ENCODE measurements around the gene DNAH2. TPM values are rescaled to one million over a fixed set of nuclear protein-coding genes. Genes with fewer than 3 reads are reported as not detected.

DNAH2 gene
- total RNA-seq, 1 donor from 2014 or later = 0.09 TPM

DNA sequence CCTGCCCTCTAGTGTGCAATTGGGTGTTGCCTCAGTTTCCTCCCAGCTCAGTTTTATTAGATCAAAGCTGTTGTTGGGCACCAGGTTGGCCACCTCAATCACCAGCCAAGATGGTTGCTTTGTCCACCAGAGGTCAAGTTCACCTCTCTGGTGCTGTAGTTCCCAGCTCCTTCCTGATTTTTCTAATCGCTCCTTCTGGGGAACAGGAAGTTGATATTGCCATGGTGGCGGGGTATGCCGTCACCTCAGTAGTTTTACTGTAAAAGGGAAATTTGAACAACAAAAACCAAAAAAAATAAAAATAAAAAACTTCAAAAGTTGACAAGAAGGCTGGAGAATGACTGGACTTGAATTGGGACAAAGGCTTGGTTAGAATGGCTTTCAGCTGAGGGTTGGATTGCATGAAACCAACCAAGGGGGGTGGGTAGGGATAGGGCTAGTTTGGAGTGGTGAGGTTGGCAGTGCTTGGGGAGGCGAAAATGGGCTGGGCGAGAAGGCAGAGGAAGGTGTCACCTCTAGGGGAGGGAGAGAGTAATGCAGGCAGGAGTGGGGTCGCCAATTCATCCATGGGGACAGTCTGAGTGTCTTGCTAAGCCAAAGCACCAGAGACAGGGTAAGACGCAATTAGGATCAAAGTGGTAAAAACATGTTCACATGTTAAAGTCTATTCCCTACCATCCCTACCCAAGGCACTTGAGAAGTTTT lies 6.3 kb upstream of the DNAH2 start:
- Histone ChIP-seq H3K9me3 (ENCODE audit: low read depth) (no peaks in the 10 kb centered on the region), H3K4me2 (peak overlapping the region; percentile 60), H2AFZ (replicated peaks) (no peak overlapping the region), H3K79me2 (ENCODE audit: low read depth) (peaks cover 4% of the 10 kb centered on the region), H4K20me1 (ENCODE audit: low read depth) (peaks cover 27% of the 10 kb centered on the region), H3K27me3 (peaks cover 7% of the 10 kb centered on the region), H3K4me1 (peaks cover 32% of the 10 kb centered on the region), H3F3A (ENCODE audit: low read depth) (peaks cover 26% of the 10 kb centered on the region), H3K36me3 (no peaks in the 10 kb centered on the region), H3K27ac (no peak overlapping the region), H3K4me3 (no peak overlapping the region), H3K9ac (no peak overlapping the region)
- Mint-ChIP-seq H3K36me3 (peaks cover 22% of the 10 kb centered on the region), H3K9me3 (no peaks in the 10 kb centered on the region), H3K4me3 (peak overlapping the region; percentile 76), H3K27me3 (ENCODE audit: insufficient read depth, low read depth) (peaks cover 13% of the 10 kb centered on the region), H3K27ac (peak overlapping the region; percentile 38), H3K4me1 (peaks cover 82% of the 10 kb centered on the region)
- TF ChIP-seq, protein P1, sequence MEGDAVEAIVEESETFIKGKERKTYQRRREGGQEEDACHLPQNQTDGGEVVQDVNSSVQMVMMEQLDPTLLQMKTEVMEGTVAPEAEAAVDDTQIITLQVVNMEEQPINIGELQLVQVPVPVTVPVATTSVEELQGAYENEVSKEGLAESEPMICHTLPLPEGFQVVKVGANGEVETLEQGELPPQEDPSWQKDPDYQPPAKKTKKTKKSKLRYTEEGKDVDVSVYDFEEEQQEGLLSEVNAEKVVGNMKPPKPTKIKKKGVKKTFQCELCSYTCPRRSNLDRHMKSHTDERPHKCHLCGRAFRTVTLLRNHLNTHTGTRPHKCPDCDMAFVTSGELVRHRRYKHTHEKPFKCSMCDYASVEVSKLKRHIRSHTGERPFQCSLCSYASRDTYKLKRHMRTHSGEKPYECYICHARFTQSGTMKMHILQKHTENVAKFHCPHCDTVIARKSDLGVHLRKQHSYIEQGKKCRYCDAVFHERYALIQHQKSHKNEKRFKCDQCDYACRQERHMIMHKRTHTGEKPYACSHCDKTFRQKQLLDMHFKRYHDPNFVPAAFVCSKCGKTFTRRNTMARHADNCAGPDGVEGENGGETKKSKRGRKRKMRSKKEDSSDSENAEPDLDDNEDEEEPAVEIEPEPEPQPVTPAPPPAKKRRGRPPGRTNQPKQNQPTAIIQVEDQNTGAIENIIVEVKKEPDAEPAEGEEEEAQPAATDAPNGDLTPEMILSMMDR (IDR thresholded peaks at IDR 0.05) = peak; percentile 48
- no peak for TF ChIP-seq EZH2phosphoT487 (IDR thresholded peaks at IDR 0.05)
- DNase-seq (ENCODE audit: low spot score) = peak; percentile 54

DNA sequence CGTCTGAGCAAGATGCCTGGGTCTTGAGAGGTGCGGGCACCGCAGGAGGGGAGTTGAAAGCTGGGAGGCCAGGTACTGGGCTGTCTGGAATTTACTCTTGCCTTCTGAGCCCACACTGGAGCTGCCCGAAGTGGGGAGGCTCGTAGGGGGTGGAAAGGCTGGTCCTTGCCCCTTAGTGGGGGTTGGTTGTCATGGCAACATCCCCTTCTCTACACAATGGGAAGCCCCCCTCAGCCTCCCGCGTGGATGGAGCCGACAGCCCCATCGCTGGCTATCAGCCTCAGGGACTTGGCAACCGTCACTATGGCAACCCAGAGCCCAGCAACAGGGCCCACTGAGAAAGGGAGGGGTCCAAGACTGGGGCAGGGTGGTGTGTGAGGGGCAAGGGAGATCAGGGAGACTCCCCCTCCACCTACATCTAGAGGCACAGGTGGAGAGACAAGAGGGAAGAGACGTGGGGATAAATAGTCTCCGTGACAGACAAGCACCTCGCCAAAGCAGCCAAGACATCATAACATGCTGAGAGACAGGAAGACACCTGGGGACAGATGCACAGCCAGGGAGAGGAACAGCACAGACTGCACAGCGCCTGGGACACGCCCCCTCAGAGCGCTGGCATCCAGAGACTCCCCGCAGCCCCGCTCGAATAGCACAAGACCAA lies 5.3 kb upstream of the DNAH2 start:
- peak overlapping the region; percentile 76 for H3K4me3 Mint-ChIP-seq
- Histone ChIP-seq H3K4me3 (no peak overlapping the region), H3K9ac (no peak overlapping the region), H3K9me3 (ENCODE audit: low read depth) (no peaks in the 10 kb centered on the region), H3K4me1 (peaks cover 34% of the 10 kb centered on the region), H3K4me2 (peak overlapping the region; percentile 60), H3F3A (ENCODE audit: low read depth) (peaks cover 22% of the 10 kb centered on the region), H3K27me3 (peaks cover 7% of the 10 kb centered on the region), H4K20me1 (ENCODE audit: low read depth) (peaks cover 18% of the 10 kb centered on the region), H3K79me2 (ENCODE audit: low read depth) (no peaks in the 10 kb centered on the region), H3K27ac (no peak overlapping the region), H3K36me3 (no peaks in the 10 kb centered on the region), H2AFZ (replicated peaks) (no peak overlapping the region)
- H3K27ac Mint-ChIP-seq = peak overlapping the region; percentile 93
- H3K4me1 Mint-ChIP-seq = peaks cover 80% of the 10 kb centered on the region
- peaks cover 13% of the 10 kb centered on the region for H3K27me3 Mint-ChIP-seq (ENCODE audit: insufficient read depth, low read depth)
- H3K36me3 Mint-ChIP-seq = peaks cover 22% of the 10 kb centered on the region
- no peaks in the 10 kb centered on the region for H3K9me3 Mint-ChIP-seq
- TF ChIP-seq EZH2phosphoT487 (IDR thresholded peaks at IDR 0.05) (no peak), EZH2 (IDR thresholded peaks at IDR 0.05) (no peak)
- TF ChIP-seq, protein P1 (IDR thresholded peaks at IDR 0.05) = no peak
- DNase-seq (ENCODE audit: low spot score) = peak; percentile 77

DNA sequence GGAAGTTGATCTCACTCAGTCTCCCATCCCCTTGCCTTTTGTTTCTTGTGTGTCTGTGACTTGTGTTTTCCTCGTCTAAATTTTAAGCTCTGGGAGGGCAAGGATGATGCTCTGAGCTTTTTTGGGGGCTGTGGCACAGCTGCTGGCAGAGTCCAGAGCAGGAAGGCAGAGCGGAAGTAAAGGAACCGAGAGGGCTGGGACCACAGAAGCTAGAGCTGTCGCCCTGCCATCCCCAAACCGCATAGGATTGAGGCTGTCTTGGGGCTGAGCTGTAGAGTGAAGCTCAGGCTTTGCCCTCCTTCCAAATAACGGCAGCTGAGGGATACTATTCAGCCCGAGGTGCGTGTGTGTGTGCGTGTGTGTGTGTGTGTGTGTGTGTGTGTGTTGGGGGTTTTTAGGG lies 3.8 kb upstream of the DNAH2 start:
- peaks cover 40% of the 10 kb centered on the region for H3K4me1 ChIP-seq
- peaks cover 14% of the 10 kb centered on the region for H3K27me3 Mint-ChIP-seq (ENCODE audit: insufficient read depth, low read depth)
- H3K9ac ChIP-seq = no peak overlapping the region
- no peak overlapping the region for H3K4me3 ChIP-seq
- H3K36me3 Mint-ChIP-seq = peaks cover 18% of the 10 kb centered on the region
- H3K27me3 ChIP-seq = peaks cover 18% of the 10 kb centered on the region
- H3F3A ChIP-seq (ENCODE audit: low read depth) = peaks cover 28% of the 10 kb centered on the region
- no peak overlapping the region for H3K4me2 ChIP-seq
- H4K20me1 ChIP-seq (ENCODE audit: low read depth) = peaks cover 15% of the 10 kb centered on the region
- peaks cover 82% of the 10 kb centered on the region for H3K4me1 Mint-ChIP-seq
- H3K9me3 Mint-ChIP-seq = no peaks in the 10 kb centered on the region
- H2AFZ ChIP-seq (replicated peaks) = no peak overlapping the region
- peak overlapping the region; percentile 67 for H3K4me3 Mint-ChIP-seq
- peak overlapping the region; percentile 97 for H3K27ac Mint-ChIP-seq
- no peak for DNase-seq (ENCODE audit: low spot score)
- H3K27ac ChIP-seq = no peak overlapping the region
- no peaks in the 10 kb centered on the region for H3K36me3 ChIP-seq
- H3K9me3 ChIP-seq (ENCODE audit: low read depth) = no peaks in the 10 kb centered on the region
- no peaks in the 10 kb centered on the region for H3K79me2 ChIP-seq (ENCODE audit: low read depth)
- TF ChIP-seq EZH2phosphoT487 (IDR thresholded peaks at IDR 0.05) (no peak), EZH2 (IDR thresholded peaks at IDR 0.05) (no peak)
- TF ChIP-seq, protein P1 (IDR thresholded peaks at IDR 0.05) = no peak

Measured in neural progenitor cell (in vitro differentiated cells).